ENCODE data around the gene CNOT3. TPM values are rescaled to one million over a fixed set of nuclear protein-coding genes. Genes with fewer than 3 reads are reported as not detected.

The CNOT3 gene
- total and polyA plus RNA-seq, 2 of the 13 experiments (the other 11 are each of a cell fraction or from before 2014, with no cell fraction given): 4.3 to 5.8 TPM

GRCh38 chr19:54102421-54103169 lies 35.0 kb upstream of the CNOT3 start, which contains the start of gene NDUFA3 (continued):
- TF ChIP-seq, protein P1, sequence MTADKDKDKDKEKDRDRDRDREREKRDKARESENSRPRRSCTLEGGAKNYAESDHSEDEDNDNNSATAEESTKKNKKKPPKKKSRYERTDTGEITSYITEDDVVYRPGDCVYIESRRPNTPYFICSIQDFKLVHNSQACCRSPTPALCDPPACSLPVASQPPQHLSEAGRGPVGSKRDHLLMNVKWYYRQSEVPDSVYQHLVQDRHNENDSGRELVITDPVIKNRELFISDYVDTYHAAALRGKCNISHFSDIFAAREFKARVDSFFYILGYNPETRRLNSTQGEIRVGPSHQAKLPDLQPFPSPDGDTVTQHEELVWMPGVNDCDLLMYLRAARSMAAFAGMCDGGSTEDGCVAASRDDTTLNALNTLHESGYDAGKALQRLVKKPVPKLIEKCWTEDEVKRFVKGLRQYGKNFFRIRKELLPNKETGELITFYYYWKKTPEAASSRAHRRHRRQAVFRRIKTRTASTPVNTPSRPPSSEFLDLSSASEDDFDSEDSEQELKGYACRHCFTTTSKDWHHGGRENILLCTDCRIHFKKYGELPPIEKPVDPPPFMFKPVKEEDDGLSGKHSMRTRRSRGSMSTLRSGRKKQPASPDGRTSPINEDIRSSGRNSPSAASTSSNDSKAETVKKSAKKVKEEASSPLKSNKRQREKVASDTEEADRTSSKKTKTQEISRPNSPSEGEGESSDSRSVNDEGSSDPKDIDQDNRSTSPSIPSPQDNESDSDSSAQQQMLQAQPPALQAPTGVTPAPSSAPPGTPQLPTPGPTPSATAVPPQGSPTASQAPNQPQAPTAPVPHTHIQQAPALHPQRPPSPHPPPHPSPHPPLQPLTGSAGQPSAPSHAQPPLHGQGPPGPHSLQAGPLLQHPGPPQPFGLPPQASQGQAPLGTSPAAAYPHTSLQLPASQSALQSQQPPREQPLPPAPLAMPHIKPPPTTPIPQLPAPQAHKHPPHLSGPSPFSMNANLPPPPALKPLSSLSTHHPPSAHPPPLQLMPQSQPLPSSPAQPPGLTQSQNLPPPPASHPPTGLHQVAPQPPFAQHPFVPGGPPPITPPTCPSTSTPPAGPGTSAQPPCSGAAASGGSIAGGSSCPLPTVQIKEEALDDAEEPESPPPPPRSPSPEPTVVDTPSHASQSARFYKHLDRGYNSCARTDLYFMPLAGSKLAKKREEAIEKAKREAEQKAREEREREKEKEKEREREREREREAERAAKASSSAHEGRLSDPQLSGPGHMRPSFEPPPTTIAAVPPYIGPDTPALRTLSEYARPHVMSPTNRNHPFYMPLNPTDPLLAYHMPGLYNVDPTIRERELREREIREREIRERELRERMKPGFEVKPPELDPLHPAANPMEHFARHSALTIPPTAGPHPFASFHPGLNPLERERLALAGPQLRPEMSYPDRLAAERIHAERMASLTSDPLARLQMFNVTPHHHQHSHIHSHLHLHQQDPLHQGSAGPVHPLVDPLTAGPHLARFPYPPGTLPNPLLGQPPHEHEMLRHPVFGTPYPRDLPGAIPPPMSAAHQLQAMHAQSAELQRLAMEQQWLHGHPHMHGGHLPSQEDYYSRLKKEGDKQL (CRISPR knock-in tag; IDR thresholded peaks at IDR 0.05; ENCODE audit: low read depth): no peak
- TF ChIP-seq ETV6 (CRISPR knock-in tag; conservative IDR thresholded peaks at IDR 0.05) (no peak), YY1 (IDR thresholded peaks at IDR 0.05; ENCODE audit: insufficient read depth, insufficient replicate concordance, low read depth, low read length) (peak; percentile 96), ZNF746 (CRISPR knock-in tag; IDR thresholded peaks at IDR 0.05) (no peak), RXRB (CRISPR knock-in tag; IDR thresholded peaks at IDR 0.05; ENCODE audit: borderline replicate concordance) (peak; percentile 57; the same call in 1 of the 2 replicates), MXD4 (CRISPR knock-in tag; IDR thresholded peaks at IDR 0.05) (peak; percentile 85), ZNF816 (CRISPR knock-in tag; IDR thresholded peaks at IDR 0.05; ENCODE audit: borderline replicate concordance) (no peak), ZSCAN30 (CRISPR knock-in tag; IDR thresholded peaks at IDR 0.05) (no peak), ZNF329 (CRISPR knock-in tag; IDR thresholded peaks at IDR 0.05; ENCODE audit: low read depth) (no peak), ZNF710 (CRISPR knock-in tag; IDR thresholded peaks at IDR 0.05; ENCODE audit: borderline replicate concordance) (peak; percentile 83; the same call in 1 of the 2 replicates), NR2F1 (CRISPR knock-in tag; IDR thresholded peaks at IDR 0.05) (peak; percentile 18 to 52; a peak in 2 of 4 replicates)
- TF ChIP-seq, protein P2, sequence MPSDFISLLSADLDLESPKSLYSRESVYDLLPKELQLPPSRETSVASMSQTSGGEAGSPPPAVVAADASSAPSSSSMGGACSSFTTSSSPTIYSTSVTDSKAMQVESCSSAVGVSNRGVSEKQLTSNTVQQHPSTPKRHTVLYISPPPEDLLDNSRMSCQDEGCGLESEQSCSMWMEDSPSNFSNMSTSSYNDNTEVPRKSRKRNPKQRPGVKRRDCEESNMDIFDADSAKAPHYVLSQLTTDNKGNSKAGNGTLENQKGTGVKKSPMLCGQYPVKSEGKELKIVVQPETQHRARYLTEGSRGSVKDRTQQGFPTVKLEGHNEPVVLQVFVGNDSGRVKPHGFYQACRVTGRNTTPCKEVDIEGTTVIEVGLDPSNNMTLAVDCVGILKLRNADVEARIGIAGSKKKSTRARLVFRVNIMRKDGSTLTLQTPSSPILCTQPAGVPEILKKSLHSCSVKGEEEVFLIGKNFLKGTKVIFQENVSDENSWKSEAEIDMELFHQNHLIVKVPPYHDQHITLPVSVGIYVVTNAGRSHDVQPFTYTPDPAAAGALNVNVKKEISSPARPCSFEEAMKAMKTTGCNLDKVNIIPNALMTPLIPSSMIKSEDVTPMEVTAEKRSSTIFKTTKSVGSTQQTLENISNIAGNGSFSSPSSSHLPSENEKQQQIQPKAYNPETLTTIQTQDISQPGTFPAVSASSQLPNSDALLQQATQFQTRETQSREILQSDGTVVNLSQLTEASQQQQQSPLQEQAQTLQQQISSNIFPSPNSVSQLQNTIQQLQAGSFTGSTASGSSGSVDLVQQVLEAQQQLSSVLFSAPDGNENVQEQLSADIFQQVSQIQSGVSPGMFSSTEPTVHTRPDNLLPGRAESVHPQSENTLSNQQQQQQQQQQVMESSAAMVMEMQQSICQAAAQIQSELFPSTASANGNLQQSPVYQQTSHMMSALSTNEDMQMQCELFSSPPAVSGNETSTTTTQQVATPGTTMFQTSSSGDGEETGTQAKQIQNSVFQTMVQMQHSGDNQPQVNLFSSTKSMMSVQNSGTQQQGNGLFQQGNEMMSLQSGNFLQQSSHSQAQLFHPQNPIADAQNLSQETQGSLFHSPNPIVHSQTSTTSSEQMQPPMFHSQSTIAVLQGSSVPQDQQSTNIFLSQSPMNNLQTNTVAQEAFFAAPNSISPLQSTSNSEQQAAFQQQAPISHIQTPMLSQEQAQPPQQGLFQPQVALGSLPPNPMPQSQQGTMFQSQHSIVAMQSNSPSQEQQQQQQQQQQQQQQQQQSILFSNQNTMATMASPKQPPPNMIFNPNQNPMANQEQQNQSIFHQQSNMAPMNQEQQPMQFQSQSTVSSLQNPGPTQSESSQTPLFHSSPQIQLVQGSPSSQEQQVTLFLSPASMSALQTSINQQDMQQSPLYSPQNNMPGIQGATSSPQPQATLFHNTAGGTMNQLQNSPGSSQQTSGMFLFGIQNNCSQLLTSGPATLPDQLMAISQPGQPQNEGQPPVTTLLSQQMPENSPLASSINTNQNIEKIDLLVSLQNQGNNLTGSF (CRISPR knock-in tag; IDR thresholded peaks at IDR 0.05): no peak
- TF ChIP-seq, protein P3, sequence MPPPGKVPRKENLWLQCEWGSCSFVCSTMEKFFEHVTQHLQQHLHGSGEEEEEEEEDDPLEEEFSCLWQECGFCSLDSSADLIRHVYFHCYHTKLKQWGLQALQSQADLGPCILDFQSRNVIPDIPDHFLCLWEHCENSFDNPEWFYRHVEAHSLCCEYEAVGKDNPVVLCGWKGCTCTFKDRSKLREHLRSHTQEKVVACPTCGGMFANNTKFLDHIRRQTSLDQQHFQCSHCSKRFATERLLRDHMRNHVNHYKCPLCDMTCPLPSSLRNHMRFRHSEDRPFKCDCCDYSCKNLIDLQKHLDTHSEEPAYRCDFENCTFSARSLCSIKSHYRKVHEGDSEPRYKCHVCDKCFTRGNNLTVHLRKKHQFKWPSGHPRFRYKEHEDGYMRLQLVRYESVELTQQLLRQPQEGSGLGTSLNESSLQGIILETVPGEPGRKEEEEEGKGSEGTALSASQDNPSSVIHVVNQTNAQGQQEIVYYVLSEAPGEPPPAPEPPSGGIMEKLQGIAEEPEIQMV (CRISPR knock-in tag; IDR thresholded peaks at IDR 0.05; ENCODE audit: low read depth): peak; percentile 16; the same call in 1 of the 2 replicates

Measured in HepG2 (cell line).